GM23248 (cell line): Measurements from ENCODE around the gene GSAP.

Experiments
- EZH2 ChIP-seq: fragments of 200-600 bp; sonication (generic); IDR thresholded peaks from 2 replicates; pipeline ENCODE4 v1.6.1; 2018; ENCODE audit warnings: antibody characterized with exemption, mild to moderate bottlenecking; ENCODE audit not compliant: insufficient read depth, poor library complexity, severe bottlenecking
- EZH2phosphoT487 ChIP-seq: fragments of 200-600 bp; sonication (generic); IDR thresholded peaks from 2 replicates; pipeline ENCODE4 v1.6.1; 2018; ENCODE audit warnings: antibody characterized with exemption, moderate library complexity, mild to moderate bottlenecking, low read depth; ENCODE audit not compliant: insufficient read depth

GRCh38 chr7:77433901-77434300, 17.8 kb upstream of the GSAP start:
- TF ChIP-seq EZH2phosphoT487 (no peak), EZH2 (no peak)
